ENCODE measurements around the gene OR2Z1.
"Not testable (repeated sequence)": the region's sequence is repeated elsewhere in the genome, so short reads cannot be mapped to it uniquely, and the experiment has no call there.

DNA sequence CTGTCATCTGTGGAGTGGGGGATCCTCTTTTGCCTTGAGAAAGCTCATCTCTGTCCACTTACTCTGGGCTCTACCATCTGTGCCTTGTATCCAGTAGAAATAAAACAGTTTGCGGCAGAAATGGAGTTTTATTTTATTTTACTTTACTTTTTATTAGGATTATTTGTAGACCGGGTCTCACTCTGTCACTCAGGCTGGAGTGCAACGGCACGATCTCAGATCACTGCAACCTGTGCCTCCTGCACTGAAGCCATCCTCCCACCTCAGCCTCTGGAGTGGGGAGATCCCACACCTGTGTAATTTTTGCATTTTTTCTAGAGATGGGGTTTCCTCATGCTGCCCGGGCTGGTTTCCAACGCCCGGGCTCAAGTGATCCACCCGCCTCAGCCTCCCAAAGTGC, 47.8 kb downstream of the OR2Z1 start:
- not testable (repeated sequence) for TF ChIP-seq EZH2 (IDR thresholded peaks at IDR 0.05; ENCODE audit: borderline replicate concordance, low read length)
- TF ChIP-seq, protein P1, sequence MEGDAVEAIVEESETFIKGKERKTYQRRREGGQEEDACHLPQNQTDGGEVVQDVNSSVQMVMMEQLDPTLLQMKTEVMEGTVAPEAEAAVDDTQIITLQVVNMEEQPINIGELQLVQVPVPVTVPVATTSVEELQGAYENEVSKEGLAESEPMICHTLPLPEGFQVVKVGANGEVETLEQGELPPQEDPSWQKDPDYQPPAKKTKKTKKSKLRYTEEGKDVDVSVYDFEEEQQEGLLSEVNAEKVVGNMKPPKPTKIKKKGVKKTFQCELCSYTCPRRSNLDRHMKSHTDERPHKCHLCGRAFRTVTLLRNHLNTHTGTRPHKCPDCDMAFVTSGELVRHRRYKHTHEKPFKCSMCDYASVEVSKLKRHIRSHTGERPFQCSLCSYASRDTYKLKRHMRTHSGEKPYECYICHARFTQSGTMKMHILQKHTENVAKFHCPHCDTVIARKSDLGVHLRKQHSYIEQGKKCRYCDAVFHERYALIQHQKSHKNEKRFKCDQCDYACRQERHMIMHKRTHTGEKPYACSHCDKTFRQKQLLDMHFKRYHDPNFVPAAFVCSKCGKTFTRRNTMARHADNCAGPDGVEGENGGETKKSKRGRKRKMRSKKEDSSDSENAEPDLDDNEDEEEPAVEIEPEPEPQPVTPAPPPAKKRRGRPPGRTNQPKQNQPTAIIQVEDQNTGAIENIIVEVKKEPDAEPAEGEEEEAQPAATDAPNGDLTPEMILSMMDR (conservative IDR thresholded peaks at IDR 0.05 in 1 of 2, IDR thresholded peaks at IDR 0.05 in 1 of 2; ENCODE audit: extremely low read depth in 1 of 2, insufficient read depth in 1 of 2, low read depth in 1 of 2, low read length in 2 of 2), result not testable (repeated sequence)
